OCI-LY7 (cell line): ENCODE data around the gene VPS8. TPM values are rescaled to one million over a fixed set of nuclear protein-coding genes. Genes with fewer than 3 reads are reported as not detected.

ENCODE experiments used
- BruUV-seq: library from RNA; stranded (reverse); fragments of 400-500 nt; replicated peaks from 2 replicates; lab custom pipeline; 2021; lab: Mats Ljungman, UMichigan
- CTCF ChIA-PET: fragments of 300-600 bp; sonication (Branson Sonifier 250); formaldehyde crosslinking; loops from one replicate; lab custom pipeline; 2022; ENCODE audit warnings: antibody characterized with exemption; ENCODE audit not compliant: unreplicated experiment; lab: Charles Lee
- POLR2A ChIA-PET: fragments of 300-600 bp; sonication (Branson Sonifier 250); formaldehyde crosslinking; loops from one replicate; lab custom pipeline; 2022; ENCODE audit warnings: antibody characterized with exemption; lab: Charles Lee
- DNase-seq: peaks from one replicate; pipeline ENCODE4 v3.0.0-alpha.2; 2015; ENCODE audit warnings: low spot score
- H2AFZ ChIP-seq: fragments of 200-600 bp; sonication (generic), shearing (Covaris generic); 2 replicates; pipeline ENCODE4 v1.6.1; 2014; ENCODE audit warnings: mild to moderate bottlenecking, antibody characterized with exemption, low read length, moderate library complexity
- H3K27ac ChIP-seq: fragments of 200-600 bp; sonication (generic); 2 replicates; pipeline ENCODE4 v1.5.1; 2014; ENCODE audit warnings: mixed run types, low read depth, mild to moderate bottlenecking, moderate library complexity, low read length, inconsistent platforms; ENCODE audit not compliant: poor library complexity, severe bottlenecking
- H3K36me3 ChIP-seq: fragments of 200-600 bp; sonication (generic); 2 replicates; pipeline ENCODE4 v1.6.1; 2014; ENCODE audit warnings: mild to moderate bottlenecking, antibody characterized with exemption, low read length, moderate library complexity, mixed read lengths; ENCODE audit not compliant: insufficient read depth
- H3K4me1 ChIP-seq: fragments of 200-600 bp; sonication (generic); 2 replicates; pipeline ENCODE4 v1.5.1; 2014; ENCODE audit warnings: mild to moderate bottlenecking, low read length; ENCODE audit not compliant: insufficient read depth, poor library complexity, severe bottlenecking
- H3K4me2 ChIP-seq: fragments of 200-600 bp; sonication (generic); 2 replicates; pipeline ENCODE4 v1.6.1; 2014; ENCODE audit warnings: mild to moderate bottlenecking, low read length
- H3K4me3 ChIP-seq: fragments of 200-600 bp; sonication (generic); 2 replicates; pipeline ENCODE4 v1.5.1; 2014; ENCODE audit warnings: mild to moderate bottlenecking, low read depth, low read length; ENCODE audit not compliant: poor library complexity, severe bottlenecking
- H3K79me2 ChIP-seq: fragments of 200-600 bp; sonication (generic); 2 replicates; pipeline ENCODE4 v1.6.1; 2016; ENCODE audit warnings: low read depth, mild to moderate bottlenecking, low read length, moderate library complexity, mixed read lengths; ENCODE audit not compliant: insufficient read depth
- H3K9me2 ChIP-seq: fragments of 200-600 bp; sonication (generic); 2 replicates; pipeline ENCODE4 v1.6.1; 2016; ENCODE audit warnings: mild to moderate bottlenecking, low read length, mixed read lengths; ENCODE audit not compliant: insufficient read depth
- H3K9me3 ChIP-seq: fragments of 200-600 bp; sonication (generic); 2 replicates; pipeline ENCODE4 v1.6.1; 2014; ENCODE audit warnings: mild to moderate bottlenecking, mixed run types, low read length, mixed read lengths
- H4K20me1 ChIP-seq: fragments of 200-600 bp; sonication (generic); 2 replicates; pipeline ENCODE4 v1.6.1; 2014; ENCODE audit warnings: mild to moderate bottlenecking, antibody characterized with exemption, low read length, moderate library complexity, mixed read lengths; ENCODE audit not compliant: insufficient read depth
- CTCF ChIP-seq: fragments of 200-600 bp; sonication (generic); conservative IDR thresholded peaks from 2 replicates; pipeline ENCODE4 v1.5.1; 2014; ENCODE audit warnings: mild to moderate bottlenecking, antibody characterized with exemption, low read length, moderate library complexity, mixed read lengths
- EZH2phosphoT487 ChIP-seq: fragments of 200-600 bp; sonication (generic); IDR thresholded peaks from 2 replicates; pipeline ENCODE4 v1.6.1; 2018; ENCODE audit warnings: low read depth, borderline replicate concordance, mild to moderate bottlenecking, mixed run types, antibody characterized with exemption, low read length, moderate library complexity, mixed read lengths
- intact Hi-C: fragments of 100-400 bp; cut with micrococcal nuclease; formaldehyde crosslinking; loops from one replicate; pipeline ENCODE4 v1.10.0; 2022; ENCODE audit not compliant: unreplicated experiment
- total RNA-seq, 2 experiments: library from RNA; depleted of rRNA in 1 of 2; stranded (reverse); fragments of >200 nt in 1 of 2; shearing (Covaris generic) in 1 of 2; gene quantifications; 2 replicates each; pipeline ENCODE4 v1.2.3, GENCODE V29; 2014 to 2022

VPS8 gene
- total RNA-seq, 2 experiments from 2014 or later: 33.5 to 44.9 TPM

GRCh38 chr3:184771301-184772127 lies 40.5 kb upstream of the VPS8 start:
- H3K4me2 ChIP-seq: no peak overlapping the region
- H2AFZ ChIP-seq: no peak overlapping the region
- no peaks in the 10 kb centered on the region for H3K79me2 ChIP-seq
- H4K20me1 ChIP-seq: no peaks in the 10 kb centered on the region
- ChIA-PET CTCF (no interaction called here), POLR2A (interaction anchor here (0.7 to 1.3 kb wide), 2 partner anchors 8 to 190 kb away, joined by 3 read pairs; no protein-coding TSS in a partner anchor)
- no peaks in the 10 kb centered on the region for H3K36me3 ChIP-seq
- peaks cover under 1% of the 10 kb centered on the region for H3K4me1 ChIP-seq
- DNase-seq: no peak
- no peaks in the 10 kb centered on the region for H3K9me2 ChIP-seq
- BruUV-seq: no TSS peak
- intact Hi-C loops: loop anchor here (10.0 kb wide), 1 partner anchor 377 kb away; no protein-coding TSS in a partner anchor
- H3K4me3 ChIP-seq: no peak overlapping the region
- no peak for TF ChIP-seq CTCF
- TF ChIP-seq EZH2phosphoT487: no peak
- H3K9me3 ChIP-seq: no peaks in the 10 kb centered on the region
- H3K27ac ChIP-seq: no peak overlapping the region

DNA sequence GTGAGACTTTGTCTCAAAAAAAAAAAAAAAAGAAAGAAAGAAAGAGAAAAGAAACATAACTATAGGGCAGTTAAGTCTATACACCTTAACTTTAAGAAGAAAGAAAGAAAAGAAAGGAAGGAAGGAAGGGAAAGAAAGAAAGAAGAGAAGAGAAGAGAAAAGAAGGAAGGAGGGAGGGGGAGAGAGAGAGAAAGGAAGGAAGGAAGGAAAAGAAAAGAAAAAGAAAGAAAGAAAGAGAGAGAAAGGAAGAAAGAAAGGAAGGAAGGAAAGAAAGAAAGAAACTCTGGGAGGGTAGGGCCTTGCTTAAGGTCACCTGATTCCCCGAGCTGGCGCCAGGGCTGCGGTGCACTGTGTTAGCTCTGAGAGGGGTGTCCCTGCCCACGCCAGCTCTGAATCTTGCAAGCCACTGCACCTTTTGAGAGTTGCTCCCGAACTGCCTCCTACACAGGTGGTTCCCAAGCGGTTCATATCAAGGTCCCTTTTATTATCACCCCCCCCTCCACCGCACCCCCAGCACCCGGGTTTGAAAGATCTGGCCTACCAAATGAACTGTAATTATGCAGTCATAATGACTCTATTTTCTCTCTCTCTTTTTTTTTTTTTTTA lies 39.2 kb upstream of the VPS8 start:
- H3K79me2 ChIP-seq: no peaks in the 10 kb centered on the region
- no peaks in the 10 kb centered on the region for H4K20me1 ChIP-seq
- intact Hi-C loops: loop anchor here (10.0 kb wide), 1 partner anchor 378 kb away; no protein-coding TSS in a partner anchor
- CTCF ChIA-PET: no interaction called here
- no peak overlapping the region for H3K4me3 ChIP-seq
- TF ChIP-seq EZH2phosphoT487 (no peak), CTCF (no peak)
- BruUV-seq: no TSS peak
- POLR2A ChIA-PET: interaction anchor here (0.6 to 1.3 kb wide), 3 partner anchors 9 to 191 kb away, joined by 3 read pairs; no protein-coding TSS in a partner anchor
- H3K4me1 ChIP-seq: no peaks in the 10 kb centered on the region
- H3K9me2 ChIP-seq: no peaks in the 10 kb centered on the region
- no peak overlapping the region for H2AFZ ChIP-seq
- H3K4me2 ChIP-seq: no peak overlapping the region
- DNase-seq: no peak
- H3K27ac ChIP-seq: no peak overlapping the region
- H3K36me3 ChIP-seq: no peaks in the 10 kb centered on the region
- H3K9me3 ChIP-seq: no peaks in the 10 kb centered on the region
